CD4-positive, alpha-beta T cell treated with Interferon gamma for 1 hour (primary cell): ENCODE results near the gene IL17A.

Experiments used
- DNase-seq: peaks from one replicate; pipeline ENCODE4 v3.0.0-alpha.2; 2020

IL17A gene

GRCh38 chr6:52186075-52186474 lies at the start of gene IL17A:
IL17A (plus strand) TSS chr6:52186375; CDS start chr6:52186432, 57 bp downstream.
- DNase-seq = no peak

GRCh38 chr6:52136934-52137467 lies 49.2 kb upstream of the IL17A start:
- DNase-seq = no peak

- no peak for DNase-seq
Observed at GRCh38 chr6:52138284-52138683, 47.9 kb upstream of the IL17A start.

GRCh38 chr6:52139985-52140680 lies 46.0 kb upstream of the IL17A start:
- DNase-seq = no peak

GRCh38 chr6:52141596-52141995 lies 44.6 kb upstream of the IL17A start:
- no peak for DNase-seq

GRCh38 chr6:52142556-52142955 lies 43.6 kb upstream of the IL17A start:
- no peak for DNase-seq

- no peak for DNase-seq
Observed at GRCh38 chr6:52143551-52143950, 42.6 kb upstream of the IL17A start.

GRCh38 chr6:52144196-52145076 lies 41.7 kb upstream of the IL17A start:
- DNase-seq = no peak

- DNase-seq = no peak
Observed at GRCh38 chr6:52146851-52147445, 39.2 kb upstream of the IL17A start.

- DNase-seq = no peak
Observed at GRCh38 chr6:52149076-52149475, 37.1 kb upstream of the IL17A start.

GRCh38 chr6:52149949-52150348 lies 36.2 kb upstream of the IL17A start:
- no peak for DNase-seq

- no peak for DNase-seq
Observed at GRCh38 chr6:52152070-52152423, 34.1 kb upstream of the IL17A start.

GRCh38 chr6:52152711-52153160 lies 33.4 kb upstream of the IL17A start:
- DNase-seq = no peak

- DNase-seq = no peak
Observed at GRCh38 chr6:52154381-52154780, 31.8 kb upstream of the IL17A start.

GRCh38 chr6:52155791-52156576 lies 30.2 kb upstream of the IL17A start:
- no peak for DNase-seq

GRCh38 chr6:52157301-52157941 lies 28.8 kb upstream of the IL17A start:
- DNase-seq = no peak

GRCh38 chr6:52160472-52161104 lies 25.6 kb upstream of the IL17A start:
- DNase-seq = no peak

GRCh38 chr6:52161689-52162438 lies 24.3 kb upstream of the IL17A start:
- DNase-seq = no peak

- no peak for DNase-seq
Observed at GRCh38 chr6:52162940-52163908, 23.0 kb upstream of the IL17A start.
